CD14-positive monocyte (primary cell): ENCODE results near the gene PODXL2. TPM values are rescaled to one million over a fixed set of nuclear protein-coding genes. Genes with fewer than 3 reads are reported as not detected.

Experiments
- DNase-seq, 3 donors: peaks; one replicate each; pipeline ENCODE4 v3.0.0-alpha.2; 2011 to 2022
- H2AFZ ChIP-seq: 2 replicates; pipeline ENCODE4 v1.6.0; 2012; ENCODE audit warnings: mild to moderate bottlenecking, low read depth, low read length, inconsistent platforms; ENCODE audit not compliant: insufficient read depth, poor library complexity, severe bottlenecking
- H3K27ac ChIP-seq, 2 donors: 1 replicate in 1 of 2; 2 replicates in 1 of 2; pipeline ENCODE4 v1.5.1; 2012 to 2013; ENCODE audit warnings: low read length in 2 of 2, control low read depth in 1 of 2, inconsistent platforms in 1 of 2, low read depth in 1 of 2, mild to moderate bottlenecking in 1 of 2
- H3K27me3 ChIP-seq, 2 donors: one replicate each; pipeline versions ENCODE4 v1.6.0 to v1.6.1; 2011 to 2013; ENCODE audit warnings: low read length in 2 of 2; ENCODE audit not compliant: control insufficient read depth in 2 of 2, insufficient read depth in 2 of 2
- H3K36me3 ChIP-seq, 2 donors: replicated peaks in 1 of 2; 1 replicate in 1 of 2; 2 replicates in 1 of 2; pipeline versions ENCODE4 v1.5.1 to v1.6.1; 2012 to 2013; ENCODE audit warnings: low read length in 2 of 2, control low read depth in 1 of 2, inconsistent platforms in 1 of 2, mild to moderate bottlenecking in 1 of 2; ENCODE audit not compliant: insufficient read depth in 2 of 2, control insufficient read depth in 1 of 2
- H3K4me1 ChIP-seq, 2 donors: 1 replicate in 1 of 2; 2 replicates in 1 of 2; pipeline versions ENCODE4 v1.5.1 to v1.6.1; 2012 to 2013; ENCODE audit warnings: low read length in 2 of 2, control low read depth in 1 of 2, inconsistent platforms in 1 of 2, mild to moderate bottlenecking in 1 of 2, moderate library complexity in 1 of 2; ENCODE audit not compliant: insufficient read depth in 2 of 2, control insufficient read depth in 1 of 2
- H3K4me2 ChIP-seq: replicated peaks from 2 replicates; pipeline ENCODE3; 2012; ENCODE audit warnings: low read length, moderate library complexity, mild to moderate bottlenecking; ENCODE audit not compliant: poor library complexity, severe bottlenecking; ENCODE audit errors: extremely low read depth
- H3K4me3 ChIP-seq, 3 experiments: fragments of 200-600 bp in 1 of 3; sonication (generic) in 1 of 3; replicated peaks in 1 of 3; 1 replicate in 2 of 3; 2 replicates in 1 of 3; pipeline ENCODE4 v1.5.1; 2011 to 2013; ENCODE audit warnings: low read length in 3 of 3, mild to moderate bottlenecking in 3 of 3, control low read depth in 2 of 3, low read depth in 2 of 3, inconsistent platforms in 1 of 3, moderate library complexity in 1 of 3
- H3K79me2 ChIP-seq: 2 replicates; pipeline ENCODE4 v1.6.0; 2012; ENCODE audit warnings: mild to moderate bottlenecking, control low read depth, inconsistent platforms, low read length, moderate library complexity; ENCODE audit not compliant: insufficient read depth
- H3K9ac ChIP-seq: 2 replicates; pipeline ENCODE4 v1.6.0; 2017; ENCODE audit warnings: low read length, mild to moderate bottlenecking; ENCODE audit not compliant: insufficient read depth, poor library complexity, severe bottlenecking
- H3K9me3 ChIP-seq, 2 donors: replicated peaks in 1 of 2; 1 replicate in 1 of 2; 2 replicates in 1 of 2; pipeline versions ENCODE4 v1.5.1 to v1.6.1; 2012 to 2013; ENCODE audit warnings: low read length in 2 of 2, control low read depth in 1 of 2; ENCODE audit not compliant: control insufficient read depth in 1 of 2, insufficient read depth in 1 of 2
- H4K20me1 ChIP-seq: 2 replicates; pipeline ENCODE4 v1.6.0; 2012; ENCODE audit warnings: mild to moderate bottlenecking, low read length, control low read depth, moderate library complexity; ENCODE audit not compliant: insufficient read depth
- H3K27ac Mint-ChIP-seq, 7 donors: one replicate each; pipeline ENCODE4 v1.8.0; 2020; ENCODE audit warnings: mild to moderate bottlenecking in 7 of 7, mixed read lengths in 7 of 7, moderate library complexity in 6 of 7, inconsistent platforms in 2 of 7
- H3K27me3 Mint-ChIP-seq, 3 donors: one replicate each; pipeline ENCODE4 v1.8.0; 2021 to 2022; ENCODE audit warnings: low read depth in 3 of 3, mild to moderate bottlenecking in 3 of 3, mixed read lengths in 3 of 3, moderate library complexity in 3 of 3, inconsistent platforms in 1 of 3
- H3K36me3 Mint-ChIP-seq, 2 donors: one replicate each; pipeline ENCODE4 v1.8.0; 2020; ENCODE audit warnings: mixed read lengths in 2 of 2, inconsistent platforms in 1 of 2, mild to moderate bottlenecking in 1 of 2
- H3K4me1 Mint-ChIP-seq: one replicate; pipeline ENCODE4 v1.8.0; 2020; ENCODE audit warnings: mild to moderate bottlenecking, mixed read lengths
- H3K4me3 Mint-ChIP-seq, 2 donors: one replicate each; pipeline ENCODE4 v1.8.0; 2020; ENCODE audit warnings: mild to moderate bottlenecking in 2 of 2, mixed read lengths in 2 of 2, moderate library complexity in 1 of 2
- H3K9me3 Mint-ChIP-seq, 7 donors: one replicate each; pipeline ENCODE4 v1.8.0; 2020 to 2022; ENCODE audit warnings: mixed read lengths in 7 of 7, mild to moderate bottlenecking in 6 of 7, moderate library complexity in 6 of 7, inconsistent platforms in 2 of 7
- WGBS: methylation state at CpG from one replicate; pipeline ENCODE4 v1.1.5; 2013; ENCODE audit warnings: missing lambda C conversion rate; ENCODE audit not compliant: insufficient coverage; 5-methylcytosine and 5-hydroxymethylcytosine counted together
- intact Hi-C, 2 donors: fragments of 100-400 bp; cut with micrococcal nuclease; formaldehyde crosslinking; loops; one replicate each; pipeline versions ENCODE4 v1.15.0 to v1.15.1; 2023
- polyA plus RNA-seq, 3 donors: library from polyadenylated mRNA; depleted of rRNA in 1 of 3; unstranded in 2 of 3; stranded (reverse) in 1 of 3; fragments of 300-500 nt in 2 of 3; fragments of >200 nt in 1 of 3; fragmentation: Illumina TruSeq in 2 of 3; gene quantifications; 1 replicate in 2 of 3; 2 replicates in 1 of 3; pipeline ENCODE4 v1.2.3, GENCODE V29; 2012 to 2021
- TF ChIP-seq, protein P1 (sequence below): fragments of 200-600 bp; IDR thresholded peaks from one replicate; pipeline ENCODE4 v1.8.0; 2022; ENCODE audit warnings: antibody characterized with exemption, mild to moderate bottlenecking

PODXL2 gene
- polyA plus RNA-seq, 3 donors, result 0.33 to 0.64 (median 0.43) TPM

DNA sequence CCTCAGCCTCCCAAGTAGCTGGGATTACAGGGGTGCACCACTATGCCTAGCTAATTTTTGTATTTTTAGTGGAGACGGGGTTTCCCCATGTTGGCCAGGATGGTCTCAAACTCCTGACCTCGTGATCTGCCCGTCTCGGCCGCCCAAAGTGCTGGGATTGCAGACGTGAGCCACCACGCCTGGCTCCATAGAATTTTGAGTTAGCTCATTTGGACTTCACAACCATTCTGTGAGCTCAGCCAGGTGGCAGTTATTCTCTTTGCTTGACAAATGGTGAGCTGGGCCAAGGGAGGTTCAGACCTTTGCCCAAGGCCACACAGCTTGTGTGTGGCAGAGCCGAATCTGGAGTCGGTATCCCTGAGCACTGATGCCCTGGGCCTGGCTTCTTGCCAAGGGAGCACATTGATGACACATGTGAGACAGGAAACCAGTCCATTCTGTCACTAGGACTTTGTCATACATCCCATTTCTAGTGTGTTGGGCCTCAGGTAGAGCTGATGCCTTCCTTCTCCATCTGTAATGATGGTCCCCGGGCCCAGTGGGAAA lies 17.6 kb downstream of the PODXL2 start:
- no peaks in the 10 kb centered on the region for H3K9me3 ChIP-seq
- WGBS, result 97% methylated on average over 9 of the region's 10 CpGs
- intact Hi-C loops, result loop anchor here in 1 of 2 donors (10.0 kb wide), 1 partner anchor 718 kb away; no protein-coding TSS in a partner anchor
- H3K79me2 ChIP-seq, result no peaks in the 10 kb centered on the region
- Mint-ChIP-seq H3K4me3 (no peak overlapping the region), H3K36me3 (no peaks in the 10 kb centered on the region), H3K4me1 (peaks cover 9% of the 10 kb centered on the region), H3K27ac (no peak overlapping the region), H3K27me3 (peaks cover 0 to 3% (median 3%) of the 10 kb centered on the region in 3 donors), H3K9me3 (no peaks in the 10 kb centered on the region)
- H3K27me3 ChIP-seq, result no peaks in the 10 kb centered on the region
- peaks cover 7% of the 10 kb centered on the region in 2 donors for H3K4me1 ChIP-seq
- no peak overlapping the region for H3K9ac ChIP-seq
- TF ChIP-seq, protein P1, sequence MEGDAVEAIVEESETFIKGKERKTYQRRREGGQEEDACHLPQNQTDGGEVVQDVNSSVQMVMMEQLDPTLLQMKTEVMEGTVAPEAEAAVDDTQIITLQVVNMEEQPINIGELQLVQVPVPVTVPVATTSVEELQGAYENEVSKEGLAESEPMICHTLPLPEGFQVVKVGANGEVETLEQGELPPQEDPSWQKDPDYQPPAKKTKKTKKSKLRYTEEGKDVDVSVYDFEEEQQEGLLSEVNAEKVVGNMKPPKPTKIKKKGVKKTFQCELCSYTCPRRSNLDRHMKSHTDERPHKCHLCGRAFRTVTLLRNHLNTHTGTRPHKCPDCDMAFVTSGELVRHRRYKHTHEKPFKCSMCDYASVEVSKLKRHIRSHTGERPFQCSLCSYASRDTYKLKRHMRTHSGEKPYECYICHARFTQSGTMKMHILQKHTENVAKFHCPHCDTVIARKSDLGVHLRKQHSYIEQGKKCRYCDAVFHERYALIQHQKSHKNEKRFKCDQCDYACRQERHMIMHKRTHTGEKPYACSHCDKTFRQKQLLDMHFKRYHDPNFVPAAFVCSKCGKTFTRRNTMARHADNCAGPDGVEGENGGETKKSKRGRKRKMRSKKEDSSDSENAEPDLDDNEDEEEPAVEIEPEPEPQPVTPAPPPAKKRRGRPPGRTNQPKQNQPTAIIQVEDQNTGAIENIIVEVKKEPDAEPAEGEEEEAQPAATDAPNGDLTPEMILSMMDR, result no peak
- H3K4me3 ChIP-seq, result no peak overlapping the region
- H3K4me2 ChIP-seq, result no peak overlapping the region
- H2AFZ ChIP-seq, result no peak overlapping the region
- DNase-seq, result no peak
- H3K36me3 ChIP-seq, result no peaks in the 10 kb centered on the region
- H4K20me1 ChIP-seq, result no peaks in the 10 kb centered on the region
- no peak overlapping the region for H3K27ac ChIP-seq

DNA sequence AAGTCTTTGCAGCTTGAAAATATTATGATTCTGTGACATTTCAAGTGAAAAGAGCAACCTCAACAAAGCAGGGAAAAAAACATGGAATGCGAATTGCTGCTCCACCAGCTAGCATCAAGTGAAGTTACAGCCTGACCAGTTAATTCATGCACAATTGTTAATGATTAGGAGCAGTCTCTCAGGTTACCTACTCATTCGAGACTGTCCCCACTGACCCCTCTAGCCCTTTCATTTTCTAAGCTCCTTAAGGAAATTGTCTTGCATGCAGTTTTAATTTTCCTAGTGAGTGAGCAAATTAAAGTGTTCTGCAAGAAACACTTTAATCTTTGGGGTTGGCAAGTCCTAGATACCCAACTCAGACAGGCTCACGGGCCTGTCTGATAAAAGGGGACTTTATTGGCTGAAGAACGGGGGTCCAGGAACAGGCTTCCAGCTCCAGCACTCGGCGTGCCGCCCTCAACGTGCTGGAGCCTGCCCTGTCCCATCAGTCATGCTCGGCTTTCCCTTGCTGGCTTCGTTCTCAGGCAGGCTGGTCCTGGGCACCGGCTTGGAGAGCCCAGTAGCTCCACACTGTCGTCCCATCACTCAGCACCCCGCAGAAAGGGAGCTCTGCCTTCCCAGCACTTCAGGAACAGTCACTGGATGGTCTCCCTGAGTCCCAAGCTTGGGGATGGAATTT lies 18.3 kb downstream of the PODXL2 start:
- H3K4me2 ChIP-seq, result no peak overlapping the region
- no peak overlapping the region for H2AFZ ChIP-seq
- no peak for DNase-seq
- H3K4me1 ChIP-seq, result peaks cover 7% of the 10 kb centered on the region in 2 donors
- Mint-ChIP-seq H3K27ac (peak overlapping the region in 1 of 7 donors; percentile 79), H3K27me3 (peaks cover 0 to 3% (median 3%) of the 10 kb centered on the region in 3 donors), H3K36me3 (no peaks in the 10 kb centered on the region), H3K4me3 (no peak overlapping the region), H3K9me3 (no peaks in the 10 kb centered on the region), H3K4me1 (peaks cover 9% of the 10 kb centered on the region)
- H4K20me1 ChIP-seq, result no peaks in the 10 kb centered on the region
- no peaks in the 10 kb centered on the region for H3K79me2 ChIP-seq
- no peaks in the 10 kb centered on the region for H3K9me3 ChIP-seq
- no peak overlapping the region for H3K27ac ChIP-seq
- no peaks in the 10 kb centered on the region for H3K36me3 ChIP-seq
- no peaks in the 10 kb centered on the region for H3K27me3 ChIP-seq
- H3K4me3 ChIP-seq, result no peak overlapping the region
- H3K9ac ChIP-seq, result no peak overlapping the region
- WGBS, result 89% methylated on average over 8 of the region's 13 CpGs
- intact Hi-C loops, result loop anchor here in 1 of 2 donors (10.0 kb wide), 1 partner anchor 717 kb away; no protein-coding TSS in a partner anchor
- TF ChIP-seq, protein P1, result no peak
